Measurements from ENCODE around the gene LDLRAP1.

DNA sequence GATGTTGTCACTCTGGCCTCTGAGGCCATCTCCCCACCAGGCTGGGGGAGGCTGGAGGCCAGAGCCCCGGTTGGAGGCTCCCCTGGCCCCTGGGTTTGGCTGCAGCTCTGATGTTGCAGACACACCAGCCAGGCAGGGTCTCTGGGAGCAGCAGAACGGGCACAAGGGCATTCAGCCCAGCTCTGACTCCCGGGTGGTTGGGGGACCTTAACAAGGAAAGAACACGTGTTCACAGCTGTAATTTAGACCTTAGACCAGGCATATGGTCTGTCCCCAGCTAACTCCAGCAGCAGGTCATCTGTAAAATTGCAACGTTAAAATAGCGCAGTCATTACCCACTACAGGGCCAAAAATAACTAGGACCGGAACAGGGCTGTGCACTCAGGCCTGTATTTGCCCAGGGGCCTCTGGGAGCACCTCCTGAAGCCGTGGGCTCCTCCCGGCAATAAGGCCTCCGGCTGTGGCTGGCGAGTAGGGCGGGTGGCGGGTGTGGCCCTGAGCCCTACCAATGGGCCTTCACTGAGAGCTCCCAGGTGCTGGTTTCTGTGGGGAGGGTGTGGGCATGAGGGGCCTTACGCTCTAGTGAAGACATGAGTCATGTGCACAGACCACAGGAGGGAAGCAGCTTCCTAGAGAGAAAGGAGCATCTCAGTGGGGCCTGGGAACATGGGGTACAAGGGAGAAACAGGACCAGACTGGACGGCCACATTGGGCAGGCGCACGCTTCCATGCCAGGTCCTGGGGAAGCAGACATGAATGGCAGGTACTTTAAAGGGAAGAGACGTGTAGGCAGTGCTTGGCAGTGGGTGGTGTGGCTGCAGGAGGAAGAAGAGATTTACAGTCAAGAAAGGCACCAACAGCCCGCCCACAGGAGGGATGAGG, 6.1 kb downstream of the LDLRAP1 start:
- no peak for TF ChIP-seq EZH2 (IDR thresholded peaks at IDR 0.05; ENCODE audit: insufficient read depth, poor library complexity, severe bottlenecking)
- no peak for TF ChIP-seq EZH2phosphoT487 (IDR thresholded peaks at IDR 0.05; ENCODE audit: insufficient read depth, low read depth)

Measured in GM23248 (cell line).